Hematopoietic multipotent progenitor cell treated with erythropoietin and hydrocortisone succinate and interleukin-3 and kit ligand, for 17 days (in vitro differentiated cells): Measurements from ENCODE around the gene SLC39A11.

Source experiments
- DNase-seq: peaks from one replicate; pipeline ENCODE4 v3.0.0-alpha.2; 2015; ENCODE audit warnings: low spot score

Gene SLC39A11

GRCh38 chr17:72976971-72977770 lies 115.3 kb downstream of the SLC39A11 start:
- no peak for DNase-seq

- no peak for DNase-seq
Observed at GRCh38 chr17:72975509-72975908, 117.0 kb downstream of the SLC39A11 start.

- DNase-seq = no peak
Observed at GRCh38 chr17:72974605-72975232, 117.8 kb downstream of the SLC39A11 start.

- no peak for DNase-seq
Observed at GRCh38 chr17:72972263-72972951, 120.1 kb downstream of the SLC39A11 start.

GRCh38 chr17:72971226-72971880 lies 121.1 kb downstream of the SLC39A11 start:
- DNase-seq = no peak

GRCh38 chr17:72970797-72971196 lies 121.7 kb downstream of the SLC39A11 start:
- no peak for DNase-seq

- DNase-seq = no peak
Observed at GRCh38 chr17:72970246-72970645, 122.2 kb downstream of the SLC39A11 start.

GRCh38 chr17:72969293-72969906 lies 123.1 kb downstream of the SLC39A11 start:
- DNase-seq = no peak

GRCh38 chr17:72968798-72969197 lies 123.7 kb downstream of the SLC39A11 start:
- DNase-seq = no peak

- no peak for DNase-seq
Observed at GRCh38 chr17:72967977-72968585, 124.4 kb downstream of the SLC39A11 start.

GRCh38 chr17:72967277-72967970 lies 125.1 kb downstream of the SLC39A11 start:
- DNase-seq = no peak

- no peak for DNase-seq
Observed at GRCh38 chr17:72962106-72962505, 130.4 kb downstream of the SLC39A11 start.

GRCh38 chr17:72955391-72956140 lies 136.9 kb downstream of the SLC39A11 start:
- no peak for DNase-seq

- DNase-seq = no peak
Observed at GRCh38 chr17:72954579-72954978, 137.9 kb downstream of the SLC39A11 start.

GRCh38 chr17:72953621-72954020 lies 138.9 kb downstream of the SLC39A11 start:
- DNase-seq = no peak

GRCh38 chr17:72952641-72953315 lies 139.7 kb downstream of the SLC39A11 start:
- DNase-seq = no peak

- DNase-seq = no peak
Observed at GRCh38 chr17:72952220-72952619, 140.3 kb downstream of the SLC39A11 start.

GRCh38 chr17:72950242-72950931 lies 142.1 kb downstream of the SLC39A11 start:
- DNase-seq = no peak

GRCh38 chr17:72948115-72948514 lies 144.4 kb downstream of the SLC39A11 start:
- DNase-seq = no peak
